CD14-positive monocyte (primary cell): Measurements from ENCODE around the gene ELOVL1. TPM values are rescaled to one million over a fixed set of nuclear protein-coding genes. Genes with fewer than 3 reads are reported as not detected.

Experiments
- DNase-seq, 3 donors: peaks; one replicate each; pipeline ENCODE4 v3.0.0-alpha.2; 2011 to 2022
- H2AFZ ChIP-seq: 2 replicates; pipeline ENCODE4 v1.6.0; 2012; ENCODE audit warnings: mild to moderate bottlenecking, low read depth, low read length, inconsistent platforms; ENCODE audit not compliant: insufficient read depth, poor library complexity, severe bottlenecking
- H3K27ac ChIP-seq, 2 donors: 1 replicate in 1 of 2; 2 replicates in 1 of 2; pipeline ENCODE4 v1.5.1; 2012 to 2013; ENCODE audit warnings: low read length in 2 of 2, control low read depth in 1 of 2, inconsistent platforms in 1 of 2, low read depth in 1 of 2, mild to moderate bottlenecking in 1 of 2
- H3K27me3 ChIP-seq, 2 donors: one replicate each; pipeline versions ENCODE4 v1.6.0 to v1.6.1; 2011 to 2013; ENCODE audit warnings: low read length in 2 of 2; ENCODE audit not compliant: control insufficient read depth in 2 of 2, insufficient read depth in 2 of 2
- H3K36me3 ChIP-seq, 2 donors: replicated peaks in 1 of 2; 1 replicate in 1 of 2; 2 replicates in 1 of 2; pipeline versions ENCODE4 v1.5.1 to v1.6.1; 2012 to 2013; ENCODE audit warnings: low read length in 2 of 2, control low read depth in 1 of 2, inconsistent platforms in 1 of 2, mild to moderate bottlenecking in 1 of 2; ENCODE audit not compliant: insufficient read depth in 2 of 2, control insufficient read depth in 1 of 2
- H3K4me1 ChIP-seq, 2 donors: 1 replicate in 1 of 2; 2 replicates in 1 of 2; pipeline versions ENCODE4 v1.5.1 to v1.6.1; 2012 to 2013; ENCODE audit warnings: low read length in 2 of 2, control low read depth in 1 of 2, inconsistent platforms in 1 of 2, mild to moderate bottlenecking in 1 of 2, moderate library complexity in 1 of 2; ENCODE audit not compliant: insufficient read depth in 2 of 2, control insufficient read depth in 1 of 2
- H3K4me2 ChIP-seq: replicated peaks from 2 replicates; pipeline ENCODE3; 2012; ENCODE audit warnings: low read length, moderate library complexity, mild to moderate bottlenecking; ENCODE audit not compliant: poor library complexity, severe bottlenecking; ENCODE audit errors: extremely low read depth
- H3K4me3 ChIP-seq, 3 experiments: fragments of 200-600 bp in 1 of 3; sonication (generic) in 1 of 3; replicated peaks in 1 of 3; 1 replicate in 2 of 3; 2 replicates in 1 of 3; pipeline ENCODE4 v1.5.1; 2011 to 2013; ENCODE audit warnings: low read length in 3 of 3, mild to moderate bottlenecking in 3 of 3, control low read depth in 2 of 3, low read depth in 2 of 3, inconsistent platforms in 1 of 3, moderate library complexity in 1 of 3
- H3K79me2 ChIP-seq: 2 replicates; pipeline ENCODE4 v1.6.0; 2012; ENCODE audit warnings: mild to moderate bottlenecking, control low read depth, inconsistent platforms, low read length, moderate library complexity; ENCODE audit not compliant: insufficient read depth
- H3K9ac ChIP-seq: 2 replicates; pipeline ENCODE4 v1.6.0; 2017; ENCODE audit warnings: low read length, mild to moderate bottlenecking; ENCODE audit not compliant: insufficient read depth, poor library complexity, severe bottlenecking
- H3K9me3 ChIP-seq, 2 donors: replicated peaks in 1 of 2; 1 replicate in 1 of 2; 2 replicates in 1 of 2; pipeline versions ENCODE4 v1.5.1 to v1.6.1; 2012 to 2013; ENCODE audit warnings: low read length in 2 of 2, control low read depth in 1 of 2; ENCODE audit not compliant: control insufficient read depth in 1 of 2, insufficient read depth in 1 of 2
- H4K20me1 ChIP-seq: 2 replicates; pipeline ENCODE4 v1.6.0; 2012; ENCODE audit warnings: mild to moderate bottlenecking, low read length, control low read depth, moderate library complexity; ENCODE audit not compliant: insufficient read depth
- H3K27ac Mint-ChIP-seq, 7 donors: one replicate each; pipeline ENCODE4 v1.8.0; 2020; ENCODE audit warnings: mild to moderate bottlenecking in 7 of 7, mixed read lengths in 7 of 7, moderate library complexity in 6 of 7, inconsistent platforms in 2 of 7
- H3K27me3 Mint-ChIP-seq, 3 donors: one replicate each; pipeline ENCODE4 v1.8.0; 2021 to 2022; ENCODE audit warnings: low read depth in 3 of 3, mild to moderate bottlenecking in 3 of 3, mixed read lengths in 3 of 3, moderate library complexity in 3 of 3, inconsistent platforms in 1 of 3
- H3K36me3 Mint-ChIP-seq, 2 donors: one replicate each; pipeline ENCODE4 v1.8.0; 2020; ENCODE audit warnings: mixed read lengths in 2 of 2, inconsistent platforms in 1 of 2, mild to moderate bottlenecking in 1 of 2
- H3K4me1 Mint-ChIP-seq: one replicate; pipeline ENCODE4 v1.8.0; 2020; ENCODE audit warnings: mild to moderate bottlenecking, mixed read lengths
- H3K4me3 Mint-ChIP-seq, 2 donors: one replicate each; pipeline ENCODE4 v1.8.0; 2020; ENCODE audit warnings: mild to moderate bottlenecking in 2 of 2, mixed read lengths in 2 of 2, moderate library complexity in 1 of 2
- H3K9me3 Mint-ChIP-seq, 7 donors: one replicate each; pipeline ENCODE4 v1.8.0; 2020 to 2022; ENCODE audit warnings: mixed read lengths in 7 of 7, mild to moderate bottlenecking in 6 of 7, moderate library complexity in 6 of 7, inconsistent platforms in 2 of 7
- CTCF ChIP-seq: fragments of 200-600 bp; IDR thresholded peaks from one replicate; pipeline ENCODE4 v1.8.0; 2022; ENCODE audit warnings: antibody characterized with exemption, mild to moderate bottlenecking
- WGBS: methylation state at CpG from one replicate; pipeline ENCODE4 v1.1.5; 2013; ENCODE audit warnings: missing lambda C conversion rate; ENCODE audit not compliant: insufficient coverage; 5-methylcytosine and 5-hydroxymethylcytosine counted together
- intact Hi-C, 2 donors: fragments of 100-400 bp; cut with micrococcal nuclease; formaldehyde crosslinking; loops; one replicate each; pipeline versions ENCODE4 v1.15.0 to v1.15.1; 2023
- polyA minus RNA-seq: library from RNA; depleted of rRNA, polyadenylated mRNA; stranded (reverse); fragments of >200 nt; gene quantifications from 2 replicates; pipeline ENCODE4 v1.2.3, GENCODE V29; 2012
- polyA plus RNA-seq, 3 donors: library from polyadenylated mRNA; depleted of rRNA in 1 of 3; unstranded in 2 of 3; stranded (reverse) in 1 of 3; fragments of 300-500 nt in 2 of 3; fragments of >200 nt in 1 of 3; fragmentation: Illumina TruSeq in 2 of 3; gene quantifications; 1 replicate in 2 of 3; 2 replicates in 1 of 3; pipeline ENCODE4 v1.2.3, GENCODE V29; 2012 to 2021
- total RNA-seq, 12 experiments: library from RNA in 1 of 12; stranded (reverse) in 1 of 12; fragments of 120-200 nt in 1 of 12; gene quantifications; one replicate each; pipeline ENCODE4 v1.2.4 and lab custom pipeline; 2013 to 2026; ENCODE audit warnings: mixed read lengths in 6 of 12, inconsistent platforms in 1 of 12

ELOVL1 gene
- total RNA-seq (2013), result 83.8 TPM
- polyA plus RNA-seq (100 to 1,000 TPM; 135 to 151 (median 148) TPM), polyA minus RNA-seq (42.0 and 64.5 TPM in 2 replicates), total RNA-seq (lab: John Stamatoyannopoulos, UW) (31.2 to 99.8 (median 59.3) reads per million in 11 experiments)

GRCh38 chr1:43367904-43368645 is at the start of gene ELOVL1:
Gene ELOVL1, minus strand, starts transcription at chr1:43368011. Its CDS starts 2,402 bp downstream, at chr1:43365609.
- Histone ChIP-seq H3K9ac (peak within 1 kb of the TSS; percentile 96), H3K79me2 (peaks cover 53% of the 10 kb centered on the region), H3K4me1 (peaks cover 38 to 63% of the 10 kb centered on the region in 2 donors), H2AFZ (peak within 1 kb of the TSS; percentile 90), H3K9me3 (no peaks in the 10 kb centered on the region), H3K36me3 (peaks cover 25 to 30% of the 10 kb centered on the region in 2 donors), H3K27ac (peak within 1 kb of the TSS; percentile 81 to 97), H3K4me2 (peak within 1 kb of the TSS; percentile 92), H3K4me3 (peak within 1 kb of the TSS; percentile 79 to 98 (median 98)), H4K20me1 (peaks cover 47% of the 10 kb centered on the region), H3K27me3 (no peaks in the 10 kb centered on the region)
- no peak for TF ChIP-seq CTCF
- H3K27ac Mint-ChIP-seq, result peak within 1 kb of the TSS; percentile 95 to 99 (median 97)
- 0% methylated on average over 56 of the region's 58 CpGs for WGBS
- H3K27me3 Mint-ChIP-seq, result no peaks in the 10 kb centered on the region
- peak; percentile 89 to 93 (median 90) for DNase-seq
- peaks cover 30 to 34% of the 10 kb centered on the region in 2 donors for H3K36me3 Mint-ChIP-seq
- no peaks in the 10 kb centered on the region for H3K9me3 Mint-ChIP-seq
- intact Hi-C loops, result loop anchor here in 1 of 2 donors (2.0 to 10.0 kb wide), 2 partner anchors 21 to 193 kb away; partner anchors contain the start of genes CFAP57, EBNA1BP2, MED8 and SZT2
- peak within 1 kb of the TSS; percentile 86 to 98 for H3K4me3 Mint-ChIP-seq
- peaks cover 53% of the 10 kb centered on the region for H3K4me1 Mint-ChIP-seq

GRCh38 chr1:43415901-43416300 is 48.1 kb upstream of the ELOVL1 start:
- 96% methylated on average over 5 of the region's 5 CpGs for WGBS
- no peaks in the 10 kb centered on the region for H4K20me1 ChIP-seq
- no peak overlapping the region for H3K4me3 ChIP-seq
- H3K27ac Mint-ChIP-seq, result no peak overlapping the region
- H3K4me3 Mint-ChIP-seq, result no peak overlapping the region
- no peak overlapping the region for H3K27ac ChIP-seq
- no peak overlapping the region for H3K4me2 ChIP-seq
- no peak for DNase-seq
- H3K79me2 ChIP-seq, result no peaks in the 10 kb centered on the region
- H3K27me3 ChIP-seq, result no peaks in the 10 kb centered on the region
- H2AFZ ChIP-seq, result no peak overlapping the region
- peaks cover 11 to 36% of the 10 kb centered on the region in 2 donors for H3K36me3 Mint-ChIP-seq
- no peak for TF ChIP-seq CTCF
- no peaks in the 10 kb centered on the region for H3K4me1 ChIP-seq
- H3K36me3 ChIP-seq, result peaks cover 61 to 68% of the 10 kb centered on the region in 2 donors
- no peaks in the 10 kb centered on the region for H3K27me3 Mint-ChIP-seq
- H3K4me1 Mint-ChIP-seq, result no peaks in the 10 kb centered on the region
- intact Hi-C loops, result loop anchor here in 1 of 2 donors (2.0 kb wide), 1 partner anchor 189 kb away; no protein-coding TSS in a partner anchor
- no peaks in the 10 kb centered on the region for H3K9me3 ChIP-seq
- H3K9me3 Mint-ChIP-seq, result no peaks in the 10 kb centered on the region
- no peak overlapping the region for H3K9ac ChIP-seq
